Lower lobe of right lung (tissue), 2 donors: ENCODE measurements around the gene PTPA. TPM values are rescaled to one million over a fixed set of nuclear protein-coding genes. Genes with fewer than 3 reads are reported as not detected.

ENCODE experiments used
- ATAC-seq, 2 donors: fragments of 200-7000 bp; cut with Tn5 transposase; one replicate each; pipeline ENCODE4 v1.9.1; 2020 to 2022; ENCODE audit warnings: mild to moderate bottlenecking in 2 of 2, moderate library complexity in 2 of 2
- DNase-seq: peaks from one replicate; pipeline ENCODE4 v3.0.0-alpha.2; 2020
- H3K27ac ChIP-seq: fragments of 200-600 bp; one replicate; pipeline ENCODE4 v1.8.0; 2022
- H3K27me3 ChIP-seq: fragments of 200-600 bp; one replicate; pipeline ENCODE4 v1.8.0; 2022; ENCODE audit warnings: low read depth
- H3K36me3 ChIP-seq: fragments of 200-600 bp; one replicate; pipeline ENCODE4 v1.8.0; 2022; ENCODE audit warnings: mild to moderate bottlenecking
- H3K4me1 ChIP-seq: fragments of 200-600 bp; one replicate; pipeline ENCODE4 v1.8.0; 2022
- H3K4me3 ChIP-seq: fragments of 200-600 bp; one replicate; pipeline ENCODE4 v1.8.0; 2022; ENCODE audit warnings: mild to moderate bottlenecking
- H3K9me3 ChIP-seq: fragments of 200-600 bp; one replicate; pipeline ENCODE4 v1.8.0; 2022
- intact Hi-C: fragments of 100-400 bp; cut with DNase I; formaldehyde crosslinking; loops from one replicate; pipeline ENCODE4 v1.11.0; 2022
- total RNA-seq: library from RNA; stranded (reverse); fragmentation: NEBNext Ultra II Directional; extraction: Animal tissue kit (Norgen Biotek cat#: 25700); gene quantifications from one replicate; pipeline ENCODE4 v1.2.1, GENCODE V29; 2021
- TF ChIP-seq, protein P1 (sequence below): fragments of 200-600 bp; IDR thresholded peaks from one replicate; pipeline ENCODE4 v1.8.0; 2022; ENCODE audit warnings: antibody characterized with exemption, mild to moderate bottlenecking
- donor health status: DM: no; HTN: yes; CAD: no; lungs with severe emphysema.

The PTPA gene
- total RNA-seq, 1 donor from 2014 or later, result 100 TPM

DNA sequence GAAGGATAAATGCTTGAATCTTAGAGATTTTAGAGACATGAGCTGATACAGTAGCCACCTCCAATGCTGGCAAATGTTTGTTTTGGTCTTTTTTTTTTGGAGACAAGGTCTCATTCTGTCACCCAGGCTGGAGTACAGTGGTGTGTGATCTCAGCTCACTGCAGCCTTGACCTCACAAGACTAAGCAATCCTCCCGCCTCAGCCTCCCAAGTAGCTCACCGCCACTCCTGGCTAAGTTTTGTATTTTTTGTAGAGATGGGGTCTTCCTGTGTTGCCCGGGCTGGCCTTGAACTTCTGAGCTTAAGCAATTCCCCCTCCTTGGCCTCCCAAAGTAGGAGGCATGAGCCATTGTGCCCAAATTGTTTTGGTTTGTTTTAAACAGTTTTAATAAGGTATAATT, 37.1 kb upstream of the PTPA start:
- DNase-seq, result no peak
- TF ChIP-seq, protein P1, sequence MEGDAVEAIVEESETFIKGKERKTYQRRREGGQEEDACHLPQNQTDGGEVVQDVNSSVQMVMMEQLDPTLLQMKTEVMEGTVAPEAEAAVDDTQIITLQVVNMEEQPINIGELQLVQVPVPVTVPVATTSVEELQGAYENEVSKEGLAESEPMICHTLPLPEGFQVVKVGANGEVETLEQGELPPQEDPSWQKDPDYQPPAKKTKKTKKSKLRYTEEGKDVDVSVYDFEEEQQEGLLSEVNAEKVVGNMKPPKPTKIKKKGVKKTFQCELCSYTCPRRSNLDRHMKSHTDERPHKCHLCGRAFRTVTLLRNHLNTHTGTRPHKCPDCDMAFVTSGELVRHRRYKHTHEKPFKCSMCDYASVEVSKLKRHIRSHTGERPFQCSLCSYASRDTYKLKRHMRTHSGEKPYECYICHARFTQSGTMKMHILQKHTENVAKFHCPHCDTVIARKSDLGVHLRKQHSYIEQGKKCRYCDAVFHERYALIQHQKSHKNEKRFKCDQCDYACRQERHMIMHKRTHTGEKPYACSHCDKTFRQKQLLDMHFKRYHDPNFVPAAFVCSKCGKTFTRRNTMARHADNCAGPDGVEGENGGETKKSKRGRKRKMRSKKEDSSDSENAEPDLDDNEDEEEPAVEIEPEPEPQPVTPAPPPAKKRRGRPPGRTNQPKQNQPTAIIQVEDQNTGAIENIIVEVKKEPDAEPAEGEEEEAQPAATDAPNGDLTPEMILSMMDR, result no peak
- ATAC-seq, result no peak
- H3K27ac ChIP-seq, result no peak overlapping the region
- intact Hi-C loops, result no loop called here
- no peak overlapping the region for H3K4me3 ChIP-seq
- H3K4me1 ChIP-seq, result no peaks in the 10 kb centered on the region
- peaks cover 17% of the 10 kb centered on the region for H3K36me3 ChIP-seq
- no peaks in the 10 kb centered on the region for H3K27me3 ChIP-seq
- H3K9me3 ChIP-seq, result no peaks in the 10 kb centered on the region

DNA sequence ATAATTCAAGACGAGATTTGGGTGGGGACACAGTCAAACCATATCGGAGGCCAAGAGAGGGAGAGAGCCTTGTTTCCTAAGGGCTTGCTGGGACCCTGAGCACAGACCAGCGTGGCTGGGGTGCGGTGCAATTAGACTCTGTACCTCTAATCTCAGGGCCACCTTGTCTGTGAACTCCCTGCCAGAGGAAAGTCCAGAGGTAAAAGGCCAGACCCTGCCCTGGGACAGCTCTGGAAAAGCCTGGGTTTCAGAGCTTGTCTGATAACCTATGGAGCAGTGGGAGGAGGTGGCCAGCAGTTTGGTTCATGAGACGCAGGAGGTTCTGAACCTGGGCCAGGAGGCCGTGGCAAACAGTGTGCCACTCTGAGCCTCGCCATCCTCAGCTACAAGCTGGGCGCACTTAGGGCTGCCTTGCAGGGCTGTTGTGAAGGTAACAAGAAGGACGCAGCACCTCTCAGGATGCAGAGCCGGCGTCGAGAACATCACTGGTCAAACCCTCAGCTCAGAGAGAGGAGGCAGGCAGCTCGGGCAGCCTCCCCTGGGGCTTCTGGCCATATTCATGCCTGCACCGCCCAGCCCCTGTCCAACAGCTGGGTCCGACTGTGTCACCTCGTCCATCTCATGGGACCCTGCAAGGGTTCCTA, 35.1 kb upstream of the PTPA start:
- Histone ChIP-seq H3K27me3 (no peaks in the 10 kb centered on the region), H3K27ac (no peak overlapping the region), H3K4me1 (peaks cover 7% of the 10 kb centered on the region), H3K4me3 (no peak overlapping the region), H3K9me3 (no peaks in the 10 kb centered on the region), H3K36me3 (peaks cover 6% of the 10 kb centered on the region)
- intact Hi-C loops, result no loop called here
- ATAC-seq (no peak), DNase-seq (no peak)
- TF ChIP-seq, protein P1, result no peak

DNA sequence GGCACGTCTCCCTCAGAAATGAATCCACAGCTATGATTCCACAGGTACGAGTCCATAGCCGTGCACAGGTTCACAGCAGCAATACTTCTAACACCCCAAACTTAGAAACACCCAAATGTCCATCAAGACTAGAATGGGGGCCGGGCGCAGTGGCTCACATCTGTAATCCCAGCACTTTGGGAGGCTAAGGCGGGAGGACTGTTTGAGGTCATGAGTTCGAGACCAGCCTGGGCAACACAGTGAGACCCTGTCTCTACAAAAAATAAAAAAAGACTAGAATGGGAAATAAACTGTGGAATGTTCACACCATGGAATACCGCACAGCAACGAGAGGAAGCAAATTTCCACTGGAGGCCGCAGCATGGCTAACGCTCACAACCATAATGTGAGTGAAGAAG, 34.6 kb upstream of the PTPA start:
- no peak for ATAC-seq
- Histone ChIP-seq H3K4me1 (peaks cover 9% of the 10 kb centered on the region), H3K9me3 (no peaks in the 10 kb centered on the region), H3K4me3 (no peak overlapping the region), H3K36me3 (peaks cover 3% of the 10 kb centered on the region), H3K27ac (no peak overlapping the region), H3K27me3 (no peaks in the 10 kb centered on the region)
- no peak for DNase-seq
- intact Hi-C loops, result no loop called here
- TF ChIP-seq, protein P1, result no peak

DNA sequence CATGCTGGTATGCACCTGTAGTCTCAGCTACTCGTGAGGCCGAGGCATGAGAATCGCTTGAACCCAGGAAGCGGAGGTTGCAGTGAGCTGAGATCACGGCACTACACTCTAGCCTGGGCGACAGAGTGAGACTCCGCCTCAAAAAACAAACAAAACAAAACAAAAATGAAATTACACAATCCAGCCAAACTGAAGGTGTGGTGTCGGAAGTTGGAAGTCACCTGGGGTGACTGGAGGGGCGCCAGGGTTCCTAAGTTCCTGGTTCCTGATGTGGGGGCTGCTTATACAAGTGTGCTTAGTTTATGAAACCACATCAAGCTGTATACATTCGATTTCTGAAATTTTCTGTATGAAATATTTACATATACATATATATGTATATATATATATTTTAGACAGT, 34.0 kb upstream of the PTPA start:
- no peaks in the 10 kb centered on the region for H3K27me3 ChIP-seq
- no peak overlapping the region for H3K27ac ChIP-seq
- peaks cover 15% of the 10 kb centered on the region for H3K4me1 ChIP-seq
- no peak for DNase-seq
- no peak overlapping the region for H3K4me3 ChIP-seq
- no peaks in the 10 kb centered on the region for H3K36me3 ChIP-seq
- ATAC-seq, result no peak
- no peaks in the 10 kb centered on the region for H3K9me3 ChIP-seq
- intact Hi-C loops, result no loop called here
- TF ChIP-seq, protein P1, result no peak

DNA sequence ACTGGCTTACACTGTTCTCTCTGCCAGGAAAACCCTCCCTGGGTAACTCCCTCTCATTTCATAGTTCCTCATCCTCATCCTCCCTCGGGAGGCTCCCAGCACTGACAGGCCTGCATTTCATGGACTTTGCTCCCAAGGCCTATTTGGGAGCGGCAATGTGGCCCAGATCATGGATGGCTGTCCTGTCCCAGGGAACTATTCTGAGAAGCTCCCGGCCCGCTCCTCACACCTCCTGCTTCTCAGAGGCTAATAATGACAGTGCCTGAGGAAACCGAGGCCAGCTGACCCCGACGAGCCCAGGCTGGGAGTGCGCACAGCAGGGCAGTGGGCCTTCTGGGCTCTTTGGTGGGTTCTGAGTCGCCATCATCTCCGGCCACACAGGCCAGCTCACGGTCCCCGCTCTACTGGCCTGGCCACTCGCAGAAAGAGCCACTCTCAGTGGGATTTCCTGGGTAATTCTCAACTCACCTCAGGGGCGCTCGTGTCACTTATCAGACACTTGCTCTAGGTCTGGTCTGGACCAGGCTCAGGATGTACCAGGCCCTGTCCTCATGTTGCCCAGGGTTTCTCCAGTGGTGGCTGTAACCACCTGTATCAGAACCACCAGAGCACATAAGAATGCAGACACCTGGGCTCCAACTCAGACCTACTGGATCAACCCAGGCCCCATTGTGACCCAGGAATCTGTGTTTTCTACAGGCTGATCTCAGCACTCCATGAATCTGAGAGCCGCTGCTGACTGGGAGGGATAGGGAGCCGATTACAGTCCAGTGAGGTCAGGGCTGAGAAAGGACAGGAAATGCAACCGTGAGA, 32.3 kb upstream of the PTPA start:
- Histone ChIP-seq H3K9me3 (no peaks in the 10 kb centered on the region), H3K27ac (no peak overlapping the region), H3K4me1 (peaks cover 19% of the 10 kb centered on the region), H3K27me3 (no peaks in the 10 kb centered on the region), H3K36me3 (no peaks in the 10 kb centered on the region), H3K4me3 (no peak overlapping the region)
- ATAC-seq (no peak), DNase-seq (no peak)
- TF ChIP-seq, protein P1, result no peak
- intact Hi-C loops, result no loop called here
